NB4 (cell line): ENCODE data around the gene DNAJC6.
"Not testable (repeated sequence)": the region's sequence is repeated elsewhere in the genome, so short reads cannot be mapped to it uniquely, and the experiment has no call there.

Experiments
- DNase-seq: peaks from one replicate; pipeline ENCODE4 v3.0.0; 2010; ENCODE audit warnings: low read depth
- H3K4me3 ChIP-seq: one replicate; pipeline ENCODE4 v1.5.1; 2011; ENCODE audit warnings: mild to moderate bottlenecking, low read depth, low read length, moderate library complexity
- MYC ChIP-seq: IDR thresholded peaks from 2 replicates; pipeline ENCODE4 v1.6.1; 2011; ENCODE audit warnings: low read depth, low read length
- POLR2A ChIP-seq: IDR thresholded peaks from 2 replicates; pipeline ENCODE4 v1.6.1; 2011; ENCODE audit warnings: mild to moderate bottlenecking; ENCODE audit not compliant: insufficient read length; ENCODE audit errors: extremely low read depth
- TF ChIP-seq, protein P1 (sequence below): IDR thresholded peaks from one replicate; pipeline ENCODE4 v1.5.1; 2012; ENCODE audit warnings: low read depth, low read length
- TF ChIP-seq, protein P2 (sequence below): IDR thresholded peaks from 2 replicates; pipeline ENCODE4 v1.6.1; 2011; ENCODE audit warnings: low read depth, low read length

The DNAJC6 gene

DNA sequence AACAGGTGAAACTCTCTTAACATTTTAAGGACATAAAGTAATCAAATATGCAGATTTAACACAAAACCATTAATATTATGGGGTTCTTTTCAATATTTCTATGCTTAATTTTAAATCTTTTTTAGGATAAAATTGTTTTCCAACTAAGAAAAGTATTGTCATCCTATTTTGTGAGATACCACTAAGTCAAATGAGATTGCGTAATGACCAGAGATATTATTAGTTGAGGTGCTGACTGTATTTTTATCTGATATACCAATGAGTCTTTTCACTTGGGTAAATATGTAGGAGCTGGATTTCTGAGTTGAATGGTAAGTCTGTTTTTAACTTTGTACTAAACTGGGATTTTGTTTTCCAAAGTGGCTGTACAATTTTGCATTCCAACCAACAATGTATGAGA lies 136.5 kb downstream of the DNAJC6 start:
- no peak for DNase-seq
- TF ChIP-seq POLR2A (no peak), MYC (no peak)
- TF ChIP-seq, protein P1, sequence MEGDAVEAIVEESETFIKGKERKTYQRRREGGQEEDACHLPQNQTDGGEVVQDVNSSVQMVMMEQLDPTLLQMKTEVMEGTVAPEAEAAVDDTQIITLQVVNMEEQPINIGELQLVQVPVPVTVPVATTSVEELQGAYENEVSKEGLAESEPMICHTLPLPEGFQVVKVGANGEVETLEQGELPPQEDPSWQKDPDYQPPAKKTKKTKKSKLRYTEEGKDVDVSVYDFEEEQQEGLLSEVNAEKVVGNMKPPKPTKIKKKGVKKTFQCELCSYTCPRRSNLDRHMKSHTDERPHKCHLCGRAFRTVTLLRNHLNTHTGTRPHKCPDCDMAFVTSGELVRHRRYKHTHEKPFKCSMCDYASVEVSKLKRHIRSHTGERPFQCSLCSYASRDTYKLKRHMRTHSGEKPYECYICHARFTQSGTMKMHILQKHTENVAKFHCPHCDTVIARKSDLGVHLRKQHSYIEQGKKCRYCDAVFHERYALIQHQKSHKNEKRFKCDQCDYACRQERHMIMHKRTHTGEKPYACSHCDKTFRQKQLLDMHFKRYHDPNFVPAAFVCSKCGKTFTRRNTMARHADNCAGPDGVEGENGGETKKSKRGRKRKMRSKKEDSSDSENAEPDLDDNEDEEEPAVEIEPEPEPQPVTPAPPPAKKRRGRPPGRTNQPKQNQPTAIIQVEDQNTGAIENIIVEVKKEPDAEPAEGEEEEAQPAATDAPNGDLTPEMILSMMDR = no peak
- TF ChIP-seq, protein P2, sequence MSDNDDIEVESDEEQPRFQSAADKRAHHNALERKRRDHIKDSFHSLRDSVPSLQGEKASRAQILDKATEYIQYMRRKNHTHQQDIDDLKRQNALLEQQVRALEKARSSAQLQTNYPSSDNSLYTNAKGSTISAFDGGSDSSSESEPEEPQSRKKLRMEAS = no peak
- no peak overlapping the region for H3K4me3 ChIP-seq

DNA sequence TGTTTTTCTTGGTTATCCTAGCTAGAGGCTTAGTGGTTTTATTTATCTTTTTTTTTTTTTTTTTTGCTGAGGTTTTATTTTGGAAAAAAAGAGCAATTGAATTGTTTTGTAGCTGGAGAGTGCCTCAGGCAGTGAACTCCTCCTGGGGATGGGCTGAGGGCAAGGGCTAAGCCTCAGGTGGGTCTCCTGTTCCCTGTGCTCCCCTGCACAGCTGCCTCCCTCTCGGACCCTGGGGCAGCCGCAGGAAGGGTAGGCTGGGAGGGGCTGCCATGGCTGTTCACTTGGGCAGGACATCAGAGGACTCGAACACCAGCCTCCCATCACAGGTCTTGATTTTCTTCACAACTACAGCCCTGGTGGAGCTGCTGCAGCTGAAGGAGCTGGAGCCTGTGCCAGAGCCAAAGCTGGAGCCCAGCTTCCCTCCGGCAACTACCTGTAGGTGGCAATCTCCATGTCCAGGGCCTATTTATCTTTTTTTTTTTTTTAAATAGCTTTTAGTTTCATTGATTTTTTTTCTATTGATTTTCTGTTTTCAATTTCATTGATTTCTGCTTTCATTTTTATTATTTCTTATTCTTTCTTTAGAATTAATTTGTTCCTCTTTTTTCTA lies 140.0 kb downstream of the DNAJC6 start:
- H3K4me3 ChIP-seq = no peak overlapping the region
- DNase-seq = no peak

DNA sequence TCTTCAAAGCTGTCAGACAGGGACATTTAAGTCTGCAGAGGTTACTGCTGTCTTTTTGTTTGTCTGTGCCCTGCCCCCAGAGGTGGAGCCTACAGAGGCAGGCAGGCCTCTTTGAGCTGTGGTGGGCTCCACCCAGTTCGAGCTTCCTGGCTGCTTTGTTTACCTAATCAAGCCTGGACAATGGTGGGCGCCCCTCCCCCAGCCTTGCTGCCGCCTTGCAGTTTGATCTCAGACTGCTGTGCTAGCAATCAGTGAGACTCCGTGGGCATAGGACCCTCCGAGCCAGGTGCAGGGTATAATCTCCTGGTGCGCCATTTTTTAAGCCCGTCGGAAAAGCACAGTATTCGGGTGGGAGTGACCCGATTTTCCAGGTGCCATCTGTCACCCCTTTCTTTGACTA lies 146.3 kb downstream of the DNAJC6 start:
- DNase-seq, H3K4me3 ChIP-seq: not testable (repeated sequence)

More for the DNA sequence above, 140.0 kb downstream of the DNAJC6 start:
- TF ChIP-seq, protein P2 = no peak
- TF ChIP-seq, protein P1 = no peak
- TF ChIP-seq MYC (no peak), POLR2A (no peak)

DNA sequence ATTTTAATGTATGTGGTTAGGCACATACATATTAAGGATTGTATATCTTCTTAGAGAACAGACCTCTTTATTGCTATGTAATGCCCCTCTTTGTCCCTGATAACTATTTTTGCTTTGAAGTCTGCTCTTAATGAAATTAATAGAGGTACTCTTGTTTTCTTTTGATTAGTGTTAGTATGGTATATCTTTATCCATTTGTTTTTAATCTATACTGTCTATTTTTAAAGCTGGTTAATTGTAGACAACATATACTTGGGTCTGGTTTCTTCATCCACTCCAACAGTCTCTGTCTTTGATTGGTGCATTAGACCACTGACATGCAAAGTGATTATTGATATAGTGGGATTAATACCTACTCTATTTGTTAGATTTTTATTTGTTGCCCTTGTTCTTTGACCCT lies 147.1 kb downstream of the DNAJC6 start:
- H3K4me3 ChIP-seq = no peak overlapping the region
- DNase-seq = no peak
- TF ChIP-seq, protein P1 = no peak
- TF ChIP-seq POLR2A = no peak

DNA sequence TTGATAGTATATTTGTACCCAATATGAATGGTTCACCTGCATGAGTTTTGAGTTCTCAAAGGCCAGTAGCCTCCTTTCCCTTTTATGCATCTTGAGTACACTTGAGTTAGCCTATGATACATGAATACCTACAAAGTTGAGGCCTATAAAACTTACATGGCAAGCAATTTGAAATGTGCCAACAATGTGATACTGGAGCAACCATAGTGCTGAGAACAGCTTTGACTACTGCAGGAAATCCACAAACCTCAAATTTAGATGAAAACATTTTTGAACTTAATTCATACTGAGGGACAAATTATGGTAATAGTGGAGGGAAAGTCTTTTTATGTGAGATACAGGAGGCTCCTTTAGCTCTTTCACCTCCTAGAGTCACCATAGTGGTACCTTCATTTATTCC lies 148.5 kb downstream of the DNAJC6 start:
- TF ChIP-seq, protein P2 = no peak
- TF ChIP-seq, protein P1 = no peak
- no peak for TF ChIP-seq MYC
- no peak for TF ChIP-seq POLR2A
- H3K4me3 ChIP-seq = no peak overlapping the region
- DNase-seq = no peak

DNA sequence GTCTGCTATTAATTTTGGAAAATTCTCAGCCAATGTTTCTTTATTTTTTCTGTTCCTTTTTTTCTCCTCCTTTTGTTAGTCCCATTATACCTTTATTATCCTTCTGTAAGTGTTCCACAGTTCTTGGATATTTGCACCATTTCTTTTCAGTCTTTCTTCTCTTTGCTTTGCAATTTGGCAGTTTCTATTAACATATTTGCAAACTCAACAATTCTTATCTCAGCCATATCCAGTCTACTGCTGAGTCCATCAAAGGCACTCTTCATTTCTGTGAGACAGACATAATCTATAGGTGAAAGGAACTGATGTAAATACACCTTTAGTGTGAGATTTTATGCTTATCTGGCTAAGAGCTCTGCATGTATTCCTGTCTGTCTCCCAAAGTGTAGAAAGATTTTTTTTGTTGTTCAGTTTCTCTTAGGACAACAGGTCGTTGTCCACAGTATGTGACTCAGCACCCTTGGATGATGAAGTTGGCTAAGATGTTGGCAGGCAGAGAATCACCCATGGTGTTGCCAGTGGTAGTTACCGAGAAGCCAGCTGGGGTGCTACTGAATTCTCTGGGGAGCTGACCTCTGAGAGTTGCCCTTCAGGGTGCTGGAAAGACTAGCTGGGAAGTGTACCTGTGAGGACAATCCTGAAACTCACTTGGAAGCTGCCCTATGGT lies 149.5 kb downstream of the DNAJC6 start:
- H3K4me3 ChIP-seq = no peak overlapping the region
- TF ChIP-seq, protein P1 = no peak
- TF ChIP-seq, protein P2 = no peak
- TF ChIP-seq POLR2A = no peak
- TF ChIP-seq MYC = no peak

More for the DNA sequence above, 149.5 kb downstream of the DNAJC6 start:
- DNase-seq = no peak
